HG02642 (cell line): ENCODE results near the gene NACA2.
"Not testable (repeated sequence)": the region's sequence is repeated elsewhere in the genome, so short reads cannot be mapped to it uniquely, and the experiment has no call there.

Experiments used
- ATAC-seq: cut with Tn5 transposase; IDR thresholded peaks from one replicate; pipeline ENCODE4 v1.9.1; 2021; ENCODE audit warnings: mild to moderate bottlenecking; ENCODE audit not compliant: unreplicated experiment, poor library complexity

NACA2 gene

GRCh38 chr17:61580502-61580901 lies 10.5 kb downstream of the NACA2 start:
- no peak for ATAC-seq

- no peak for ATAC-seq
These were observed 11.1 kb downstream of the NACA2 start for GRCh38 chr17:61579961-61580360.

DNA sequence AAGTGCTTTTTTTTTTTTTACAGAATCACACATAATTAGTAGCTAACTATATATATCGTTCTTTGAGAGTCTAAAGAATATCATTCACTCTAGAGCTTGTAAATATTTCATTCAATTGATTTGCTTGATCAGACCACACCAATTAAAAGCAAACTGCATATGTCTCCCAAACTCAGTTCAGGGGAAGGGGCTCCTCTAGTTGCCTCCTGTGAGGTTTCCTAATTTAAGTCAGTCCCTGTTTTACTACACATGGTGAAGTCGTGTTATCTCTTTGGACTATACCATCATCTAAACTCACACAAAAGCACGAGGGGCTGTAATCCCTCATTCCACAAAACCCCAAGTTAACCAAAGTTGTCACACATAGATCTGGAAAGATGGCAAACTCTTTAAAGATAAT lies 11.7 kb downstream of the NACA2 start:
- no peak for ATAC-seq

DNA sequence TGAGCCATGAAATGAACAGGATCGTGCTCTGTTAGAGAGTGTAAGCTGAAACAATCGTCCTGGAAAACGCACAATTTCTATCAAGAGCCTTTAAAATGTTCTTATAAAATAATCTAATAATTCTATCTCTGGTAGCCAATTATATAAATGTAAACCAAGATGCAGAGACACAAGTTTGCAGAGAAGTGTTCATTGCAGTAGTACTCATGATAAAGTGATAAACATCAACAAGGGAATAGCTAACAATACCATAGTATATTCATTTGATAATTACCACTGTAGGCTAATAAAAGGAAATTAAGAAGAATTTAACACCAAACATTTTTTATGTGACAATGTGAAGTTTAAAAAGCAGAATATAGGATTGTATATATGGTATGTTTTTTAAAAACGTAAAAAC lies 12.4 kb downstream of the NACA2 start:
- ATAC-seq, result no peak

- no peak for ATAC-seq
These were observed 15.0 kb downstream of the NACA2 start for GRCh38 chr17:61575983-61576382.

DNA sequence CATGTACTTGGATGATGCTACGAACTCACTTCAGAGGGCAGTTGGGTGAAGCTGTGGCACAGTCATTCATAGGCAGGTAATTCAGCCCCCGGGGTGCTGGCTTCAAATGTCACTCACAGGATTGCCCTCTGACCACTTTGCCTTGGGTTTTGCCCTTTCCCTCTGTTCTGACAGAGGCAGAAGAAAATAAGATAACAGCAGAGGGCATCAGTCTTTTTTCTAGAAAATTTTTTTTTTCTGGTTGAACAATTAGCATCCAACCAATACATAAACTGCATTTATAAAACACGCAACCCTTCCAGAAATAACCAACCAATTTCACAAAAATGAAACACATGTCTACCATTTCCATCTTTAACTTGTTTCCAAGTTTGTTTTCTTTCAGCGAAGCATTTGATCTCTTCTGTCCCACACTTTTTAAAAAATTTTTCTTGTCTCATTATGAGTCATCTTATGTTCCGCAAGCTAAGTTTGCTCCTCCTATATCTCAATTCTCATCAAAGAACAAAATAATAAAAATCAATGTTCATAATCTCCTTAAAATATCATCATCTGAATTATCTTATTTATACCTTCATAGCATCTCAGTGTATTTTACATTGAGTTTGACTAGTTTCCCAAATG lies 15.6 kb downstream of the NACA2 start:
- ATAC-seq, result no peak

- no peak for ATAC-seq
These were observed 16.3 kb downstream of the NACA2 start for GRCh38 chr17:61574542-61575351.

GRCh38 chr17:61572547-61572946 lies 18.5 kb downstream of the NACA2 start:
- not testable (repeated sequence) for ATAC-seq

DNA sequence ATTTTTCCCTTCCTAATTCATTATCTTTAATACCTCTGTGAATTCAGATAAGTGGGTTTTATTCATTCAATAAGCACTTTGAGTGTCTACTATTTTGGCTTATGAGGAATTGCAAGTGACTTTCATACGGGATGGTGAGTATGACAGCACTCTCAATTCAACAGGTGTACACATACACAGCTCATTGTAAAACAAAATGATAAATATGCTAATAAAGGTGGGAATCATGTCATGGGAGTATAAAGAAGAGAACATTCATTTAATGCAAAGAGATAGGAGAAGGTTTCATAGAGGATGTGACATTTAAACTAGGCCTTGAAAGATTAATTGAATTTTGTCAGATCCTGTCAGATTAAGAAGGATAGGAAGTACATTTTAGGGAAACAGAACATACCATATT lies 19.4 kb downstream of the NACA2 start:
- no peak for ATAC-seq

GRCh38 chr17:61570118-61570517 lies 20.9 kb downstream of the NACA2 start:
- no peak for ATAC-seq

DNA sequence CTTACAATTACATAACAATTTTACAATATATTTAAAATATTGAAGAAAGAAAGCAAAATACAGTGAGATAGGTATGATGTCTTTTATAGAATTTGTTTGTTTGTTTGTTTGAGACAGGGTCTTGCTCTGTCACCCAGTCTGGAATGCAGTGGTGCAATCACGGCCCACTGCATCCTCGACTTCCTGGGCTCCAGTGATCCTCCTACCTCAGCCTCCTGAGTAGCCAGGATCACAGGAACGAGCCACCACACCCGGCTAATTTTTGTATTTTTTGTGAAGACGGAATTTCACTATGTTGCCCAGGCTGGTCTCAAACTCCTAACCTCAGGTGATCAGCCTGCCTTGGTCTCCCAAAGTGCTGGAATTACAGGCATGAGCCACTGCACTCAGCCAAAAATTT lies 21.5 kb downstream of the NACA2 start:
- not testable (repeated sequence) for ATAC-seq

DNA sequence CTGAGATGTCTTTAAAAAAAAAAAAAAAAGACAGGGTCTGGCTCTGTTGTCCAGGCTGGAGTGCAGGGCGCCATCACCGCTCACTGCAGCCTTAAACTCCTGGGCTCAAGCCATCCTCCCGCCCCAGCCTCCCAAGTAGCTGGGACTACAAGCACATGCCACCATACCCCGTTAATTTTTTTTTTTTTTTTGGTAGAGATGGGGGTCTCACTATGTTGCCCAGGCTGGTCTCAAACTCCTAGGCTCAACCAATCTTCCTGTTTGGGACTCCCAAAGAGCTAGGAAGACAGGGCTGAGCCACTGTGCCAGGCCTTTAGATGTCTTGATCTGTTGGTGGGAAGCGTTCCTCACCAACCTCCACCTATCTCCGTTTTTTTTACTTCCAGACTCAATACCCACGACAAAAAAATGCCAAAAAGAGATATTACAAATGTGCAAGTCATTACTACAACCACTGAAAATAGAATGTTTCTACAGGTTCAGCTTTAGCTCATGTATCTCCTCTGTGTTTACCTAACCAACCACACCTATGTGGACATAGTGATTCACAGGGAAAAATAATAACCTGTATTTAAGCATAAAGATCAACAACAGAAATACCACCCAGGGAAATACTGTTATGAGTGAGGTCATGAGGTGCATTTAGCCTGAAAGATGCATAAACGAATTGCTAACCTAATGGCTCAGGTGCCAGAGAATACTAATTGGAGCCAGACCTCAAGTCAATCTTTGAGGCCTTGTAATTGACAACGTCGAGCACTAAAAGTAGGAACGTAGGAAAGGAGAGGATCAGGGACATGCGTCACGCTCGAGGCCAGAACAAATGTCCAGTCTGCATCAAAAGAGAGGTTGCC lies 22.6 kb downstream of the NACA2 start:
- ATAC-seq, result no peak

GRCh38 chr17:61567045-61567802 lies 23.8 kb downstream of the NACA2 start:
- ATAC-seq, result no peak

GRCh38 chr17:61566448-61566847 lies 24.6 kb downstream of the NACA2 start:
- not testable (repeated sequence) for ATAC-seq

GRCh38 chr17:61565850-61566249 lies 25.2 kb downstream of the NACA2 start:
- not testable (repeated sequence) for ATAC-seq

DNA sequence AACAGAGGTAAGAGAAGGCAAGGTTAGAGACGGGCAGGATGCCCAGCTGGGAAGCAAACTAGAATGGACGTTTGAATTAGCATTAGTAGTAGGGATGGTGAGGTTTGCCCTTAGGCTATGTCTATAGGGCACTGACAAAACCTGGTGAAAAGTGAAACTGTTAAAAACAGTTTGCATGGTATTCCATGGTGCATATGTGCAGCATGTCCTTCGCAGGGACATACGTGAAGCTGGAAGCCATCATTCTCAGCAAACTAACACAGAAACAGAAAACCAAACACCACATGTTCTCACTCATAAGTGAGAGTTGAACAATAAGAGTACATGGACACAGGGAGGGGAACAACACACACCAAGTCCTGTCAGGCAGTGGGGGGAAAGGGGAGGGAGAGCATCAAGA lies 25.8 kb downstream of the NACA2 start:
- ATAC-seq, result no peak

DNA sequence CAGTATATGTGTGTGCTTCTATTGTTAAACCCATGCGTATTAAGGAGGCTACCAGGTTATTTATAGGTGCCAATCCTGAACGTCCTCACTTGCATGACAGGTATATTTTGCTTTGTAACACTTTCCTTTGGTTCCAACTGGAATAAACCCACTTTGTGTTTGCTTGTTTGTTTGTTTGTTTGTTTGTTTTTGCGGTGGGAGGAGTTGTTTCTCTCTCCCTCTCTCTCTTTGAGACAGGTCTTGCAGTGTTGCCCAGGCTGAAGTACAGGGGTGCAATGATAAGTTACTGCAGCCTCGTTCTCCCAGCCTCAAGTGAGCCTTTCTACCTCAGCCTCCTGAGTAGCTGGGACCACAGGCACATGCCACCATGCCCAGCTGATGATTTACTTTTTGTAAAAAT lies 28.7 kb downstream of the NACA2 start:
- no peak for ATAC-seq

GRCh38 chr17:61561354-61561753 lies 29.7 kb downstream of the NACA2 start:
- no peak for ATAC-seq

DNA sequence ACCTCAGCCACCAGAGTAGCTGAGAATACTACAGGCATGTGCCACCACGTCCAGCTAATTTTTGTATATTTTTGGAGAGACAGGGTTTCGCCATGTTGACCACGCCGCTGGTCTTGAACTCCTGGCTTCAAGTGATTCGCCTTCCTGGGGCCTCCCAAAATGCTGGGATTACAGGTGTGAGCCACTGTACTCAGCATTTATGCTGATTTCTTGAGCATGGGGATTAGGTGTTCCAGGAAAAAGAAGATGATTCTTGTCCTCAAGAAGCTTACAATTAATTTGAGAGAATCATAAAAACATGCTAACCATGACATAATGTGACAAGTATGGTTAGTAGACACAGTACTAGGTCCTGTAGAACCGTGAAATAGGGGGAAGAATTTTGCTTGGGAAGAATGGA lies 30.9 kb downstream of the NACA2 start:
- no peak for ATAC-seq
